ENCODE data around the gene MAGI2.

- TF ChIP-seq CTCF (IDR thresholded peaks at IDR 0.05), result no peak
- TF ChIP-seq POLR2AphosphoS5 (IDR thresholded peaks at IDR 0.05), result no peak
Measured at GRCh38 chr7:78649236-78649635, 804.2 kb downstream of the MAGI2 start.

All from breast epithelium (tissue), 3 donors.